ENCODE results near the gene CTIF.

DNA sequence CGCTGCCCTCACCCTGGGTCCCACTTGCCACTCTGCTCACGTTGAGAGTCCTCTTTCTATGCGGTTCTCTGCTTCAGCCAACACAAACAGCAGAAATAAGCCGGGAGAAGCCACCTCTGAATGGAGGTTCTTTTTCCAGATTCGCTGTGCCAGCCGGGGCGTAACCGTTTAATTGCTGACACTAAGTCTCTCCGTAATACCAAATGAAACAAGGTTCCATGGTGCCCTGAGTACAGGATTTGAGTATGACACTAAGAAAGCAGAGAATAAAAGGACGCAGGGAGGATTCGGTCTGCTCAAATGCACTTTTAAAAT lies 37.6 kb downstream of the CTIF start:
- TF ChIP-seq, protein P1, sequence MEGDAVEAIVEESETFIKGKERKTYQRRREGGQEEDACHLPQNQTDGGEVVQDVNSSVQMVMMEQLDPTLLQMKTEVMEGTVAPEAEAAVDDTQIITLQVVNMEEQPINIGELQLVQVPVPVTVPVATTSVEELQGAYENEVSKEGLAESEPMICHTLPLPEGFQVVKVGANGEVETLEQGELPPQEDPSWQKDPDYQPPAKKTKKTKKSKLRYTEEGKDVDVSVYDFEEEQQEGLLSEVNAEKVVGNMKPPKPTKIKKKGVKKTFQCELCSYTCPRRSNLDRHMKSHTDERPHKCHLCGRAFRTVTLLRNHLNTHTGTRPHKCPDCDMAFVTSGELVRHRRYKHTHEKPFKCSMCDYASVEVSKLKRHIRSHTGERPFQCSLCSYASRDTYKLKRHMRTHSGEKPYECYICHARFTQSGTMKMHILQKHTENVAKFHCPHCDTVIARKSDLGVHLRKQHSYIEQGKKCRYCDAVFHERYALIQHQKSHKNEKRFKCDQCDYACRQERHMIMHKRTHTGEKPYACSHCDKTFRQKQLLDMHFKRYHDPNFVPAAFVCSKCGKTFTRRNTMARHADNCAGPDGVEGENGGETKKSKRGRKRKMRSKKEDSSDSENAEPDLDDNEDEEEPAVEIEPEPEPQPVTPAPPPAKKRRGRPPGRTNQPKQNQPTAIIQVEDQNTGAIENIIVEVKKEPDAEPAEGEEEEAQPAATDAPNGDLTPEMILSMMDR (IDR thresholded peaks at IDR 0.05) = no peak
- no peak for TF ChIP-seq POLR2A (IDR thresholded peaks at IDR 0.05)
